AG08396 (cell line): ENCODE results near the gene FMNL2.
"Not testable (repeated sequence)": the region's sequence is repeated elsewhere in the genome, so short reads cannot be mapped to it uniquely, and the experiment has no call there.

Source experiments
- DNase-seq: peaks from one replicate; pipeline ENCODE4 v3.0.0; 2012; ENCODE audit warnings: low spot score, mixed read lengths

FMNL2 gene

DNA sequence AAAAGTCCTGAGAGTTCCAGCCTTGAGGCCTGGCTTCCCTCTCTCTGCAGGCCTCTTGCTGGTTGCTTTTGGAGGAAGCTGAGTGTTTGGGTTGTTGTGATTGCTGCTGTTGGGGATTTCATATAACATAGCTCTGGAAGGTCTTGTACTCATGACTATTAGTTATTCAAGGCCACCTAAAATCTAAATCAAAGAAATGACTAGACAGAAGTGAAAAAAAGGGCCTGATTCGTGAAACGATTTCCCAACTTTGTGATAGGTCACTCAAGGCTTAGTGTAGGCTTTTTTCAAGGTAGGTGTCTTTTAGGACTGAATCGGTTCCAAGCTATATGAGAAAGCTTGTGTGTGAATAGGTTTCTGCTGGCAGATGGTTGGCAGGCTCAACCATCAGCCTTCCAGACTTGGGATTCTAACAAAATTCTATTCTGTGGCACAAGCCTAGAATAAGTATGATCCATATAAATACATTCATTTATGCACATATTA lies 164.4 kb downstream of the FMNL2 start:
- no peak for DNase-seq

DNA sequence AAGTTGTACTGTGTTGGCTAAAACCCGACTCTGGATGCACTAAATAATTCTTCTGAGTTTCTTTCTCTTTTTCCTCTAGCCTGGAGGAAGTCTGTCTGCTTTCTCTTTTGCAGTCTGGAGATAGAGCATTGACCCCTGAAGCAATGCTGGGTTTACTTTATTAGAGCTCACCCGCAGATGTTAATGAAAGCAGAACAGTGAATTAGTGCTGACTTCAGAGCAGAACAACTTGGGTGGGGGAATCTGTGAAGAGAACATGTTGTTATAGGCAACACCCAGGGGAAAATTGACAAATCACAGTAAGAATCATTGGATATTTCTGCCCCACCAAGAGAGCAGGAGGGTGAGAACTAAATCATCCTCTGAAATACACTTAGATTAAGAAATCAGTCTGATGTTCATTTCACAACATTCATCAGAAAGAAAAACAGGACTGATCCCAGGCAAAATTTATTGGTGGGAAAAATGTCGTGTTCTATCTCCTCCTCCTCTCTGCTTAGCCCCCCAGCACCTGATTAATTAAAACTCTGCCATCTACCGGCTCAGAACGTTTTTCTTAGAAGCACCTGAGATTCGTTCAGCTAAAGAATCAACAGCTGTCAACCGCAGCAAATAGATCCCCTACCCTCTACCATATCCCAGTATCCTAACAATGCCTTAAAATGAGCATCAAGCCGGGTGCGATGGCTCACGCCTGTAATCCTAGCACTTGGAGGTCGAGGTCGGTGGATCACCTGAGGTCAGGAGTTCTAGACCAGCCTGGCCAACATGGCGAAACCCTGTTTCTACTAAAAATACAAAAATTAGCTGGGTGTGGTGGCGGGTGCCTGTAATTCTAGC lies 165.1 kb downstream of the FMNL2 start:
- no peak for DNase-seq

DNA sequence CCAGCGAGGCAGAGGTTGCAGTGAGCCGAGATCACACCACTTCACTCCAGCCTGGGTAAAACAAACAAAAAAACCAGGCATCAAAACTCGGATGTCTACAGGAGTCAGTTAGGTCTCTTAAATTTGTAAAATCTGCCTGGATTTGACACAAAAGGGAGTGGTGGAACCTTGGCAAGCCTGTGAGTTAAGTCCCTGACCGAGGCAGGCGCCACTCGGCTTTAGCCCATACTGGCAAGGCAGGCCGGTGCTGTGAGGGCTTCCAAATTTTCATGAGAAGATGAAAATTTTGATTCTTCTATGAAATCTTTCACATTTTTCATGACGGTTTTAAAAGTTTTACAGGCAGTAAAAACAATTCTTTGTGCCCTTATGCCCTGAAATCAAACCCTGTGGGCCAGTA lies 165.8 kb downstream of the FMNL2 start:
- no peak for DNase-seq

DNA sequence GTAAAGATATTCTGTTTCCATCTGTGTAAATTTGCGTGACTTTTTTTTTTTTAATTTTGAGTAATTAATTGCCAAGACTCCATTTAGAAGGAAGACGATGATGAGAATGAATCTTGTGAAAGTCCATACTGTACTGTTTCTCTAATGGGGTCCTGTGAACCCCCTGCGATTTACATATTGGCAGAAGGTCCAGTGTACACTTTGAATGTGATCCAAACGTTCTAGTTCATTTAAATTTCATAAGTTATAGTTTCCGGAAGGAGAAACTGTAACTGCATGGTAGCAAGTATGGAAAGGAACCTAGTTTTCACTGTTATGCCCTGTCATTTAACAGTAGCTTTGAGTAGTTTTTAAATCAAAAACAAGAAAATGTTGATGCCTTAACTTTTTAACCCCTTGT lies 166.7 kb downstream of the FMNL2 start:
- DNase-seq = no peak

DNA sequence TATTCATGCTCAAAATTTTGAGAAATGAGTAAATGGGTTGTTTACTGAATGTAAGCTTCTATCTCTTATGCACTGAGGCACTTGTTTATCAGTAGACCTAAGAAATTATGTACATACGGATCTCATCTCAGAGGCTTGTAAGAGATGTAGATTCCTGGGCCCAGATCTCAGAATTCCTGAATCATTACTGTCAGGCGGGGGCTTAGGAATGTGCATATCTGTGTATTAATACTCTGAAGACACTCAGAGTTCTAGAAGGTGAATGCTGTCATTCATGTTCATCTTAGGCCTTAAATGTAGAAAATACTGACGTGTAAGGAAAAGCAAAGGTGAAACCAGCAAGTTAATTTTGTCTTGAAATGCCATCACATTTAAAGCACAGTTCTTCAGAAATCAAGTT lies 169.6 kb downstream of the FMNL2 start:
- no peak for DNase-seq

DNA sequence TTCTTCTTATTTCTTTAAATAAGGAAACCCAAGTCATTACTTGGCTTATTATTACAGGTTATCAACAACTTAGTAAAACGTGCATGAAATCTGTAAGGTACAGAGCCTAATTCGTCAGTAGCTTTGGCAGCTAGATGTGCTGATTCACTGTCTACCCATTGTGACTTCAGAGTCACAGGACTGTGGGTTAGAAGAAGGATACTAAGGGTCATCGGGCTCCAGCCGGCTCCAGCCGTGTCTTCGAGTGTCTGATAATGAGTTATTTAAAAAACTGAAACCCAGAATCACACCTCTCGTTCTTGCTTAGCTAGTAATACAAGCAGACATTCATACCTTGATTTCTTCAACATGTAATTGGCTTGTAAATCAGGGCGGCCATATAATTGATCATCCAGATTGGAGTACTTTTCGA lies 170.5 kb downstream of the FMNL2 start:
- DNase-seq = no peak

DNA sequence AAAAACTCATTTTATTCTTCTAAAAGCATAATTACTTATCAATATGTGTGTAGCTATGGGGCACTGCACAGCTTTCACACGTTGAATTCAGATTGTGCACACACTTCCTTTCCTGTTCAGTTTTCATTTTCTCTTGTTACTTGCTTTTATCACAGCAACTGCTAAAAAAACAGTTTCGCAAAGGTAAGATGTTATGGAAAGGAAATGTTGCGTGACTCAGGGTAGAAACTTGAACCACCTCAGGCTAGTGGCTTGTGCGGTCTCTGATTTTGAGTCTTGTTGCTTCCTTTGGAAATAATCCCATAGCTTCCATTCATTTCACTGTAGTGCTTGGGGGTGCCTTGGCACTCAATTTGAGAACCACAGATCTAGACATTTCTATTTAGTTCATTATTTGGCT lies 171.9 kb downstream of the FMNL2 start:
- no peak for DNase-seq

DNA sequence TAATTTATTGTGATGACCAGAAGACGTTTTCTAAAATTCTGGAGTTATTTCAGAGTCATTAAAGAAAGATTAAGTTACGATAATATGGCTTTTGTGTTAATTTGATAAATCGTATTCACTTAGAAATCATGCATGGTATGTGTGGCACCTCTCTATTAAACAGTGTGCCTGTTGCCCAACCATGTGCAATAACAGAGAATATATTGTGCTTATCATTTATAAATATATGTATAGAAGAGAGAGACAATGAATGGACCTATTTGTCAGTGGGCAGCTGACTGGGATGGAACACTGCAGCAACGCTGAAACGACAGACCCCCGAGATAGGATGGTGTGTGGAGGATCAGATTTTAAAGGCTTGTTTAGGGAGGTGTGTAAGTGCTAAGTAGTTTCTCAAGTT lies 172.9 kb downstream of the FMNL2 start:
- no peak for DNase-seq

DNA sequence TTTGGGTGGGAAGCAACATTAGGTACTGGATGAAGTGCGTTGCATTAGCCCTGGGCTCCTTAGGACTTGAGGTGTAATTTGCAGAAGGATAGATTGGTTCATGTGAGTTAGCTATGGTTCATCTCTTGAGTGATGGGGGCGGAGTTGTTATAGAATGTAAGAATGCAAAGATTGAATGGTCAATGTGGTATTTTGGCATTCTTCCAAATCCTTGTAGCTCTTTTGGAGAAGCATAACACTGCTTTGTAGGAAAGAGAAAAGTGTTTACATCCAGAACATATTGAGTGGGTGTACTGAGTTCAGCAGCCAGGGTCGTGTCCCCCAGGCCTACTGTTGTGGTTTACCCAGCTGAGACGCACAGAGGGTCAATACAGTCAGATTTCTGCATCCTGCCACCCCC lies 173.5 kb downstream of the FMNL2 start:
- DNase-seq = no peak

DNA sequence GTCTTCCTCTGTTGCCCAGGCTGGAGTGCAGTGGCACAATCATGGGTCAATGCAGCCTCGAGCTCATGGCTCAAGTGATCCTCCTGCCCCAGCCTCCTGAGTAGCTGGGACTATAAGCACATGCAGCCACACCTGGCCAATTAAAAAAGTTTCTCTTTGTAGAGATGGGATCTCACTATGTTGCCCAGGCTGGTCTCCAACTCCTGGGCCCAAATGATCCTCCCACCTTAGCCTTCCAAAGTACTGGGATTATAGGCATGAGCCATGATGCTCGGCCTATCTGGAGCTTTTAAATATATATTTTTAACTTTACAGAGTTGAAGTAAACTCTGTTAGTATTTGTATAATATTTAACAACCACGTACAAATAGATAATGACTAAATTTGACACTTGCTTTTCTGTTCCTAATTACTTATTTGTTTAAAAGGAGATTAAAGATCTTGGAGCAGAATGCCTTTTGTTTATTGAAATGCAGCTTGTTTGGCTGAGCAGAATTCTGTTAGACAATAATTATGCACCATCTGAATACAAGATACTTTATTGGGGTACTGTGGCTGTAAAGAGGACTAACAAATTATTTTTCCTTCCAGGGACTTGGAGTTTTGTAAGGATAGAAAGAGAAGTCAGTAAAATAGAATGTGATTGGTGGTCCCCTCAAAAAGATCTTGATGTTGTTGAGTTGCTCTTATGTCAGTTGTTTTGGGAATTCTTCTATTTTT lies 175.0 kb downstream of the FMNL2 start:
- DNase-seq = no peak

DNA sequence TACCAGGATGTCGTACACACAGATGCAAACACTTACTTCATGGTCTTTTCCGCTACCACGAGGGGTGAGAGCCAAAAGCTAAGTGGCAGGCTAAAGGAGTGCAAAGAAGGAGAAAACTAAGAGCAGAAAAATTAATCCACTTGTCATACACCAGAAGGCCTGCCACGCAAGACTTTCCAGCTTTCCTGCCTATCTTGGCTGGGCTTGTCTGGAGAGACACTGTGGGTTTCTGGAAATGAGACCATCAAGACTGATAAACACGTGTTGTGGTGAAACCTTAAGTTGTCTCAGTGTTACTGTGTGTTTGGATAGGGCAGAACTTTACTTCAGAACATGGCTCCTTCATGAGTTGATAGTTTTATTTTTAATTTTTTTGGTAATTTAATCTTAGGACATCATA lies 175.6 kb downstream of the FMNL2 start:
- no peak for DNase-seq

DNA sequence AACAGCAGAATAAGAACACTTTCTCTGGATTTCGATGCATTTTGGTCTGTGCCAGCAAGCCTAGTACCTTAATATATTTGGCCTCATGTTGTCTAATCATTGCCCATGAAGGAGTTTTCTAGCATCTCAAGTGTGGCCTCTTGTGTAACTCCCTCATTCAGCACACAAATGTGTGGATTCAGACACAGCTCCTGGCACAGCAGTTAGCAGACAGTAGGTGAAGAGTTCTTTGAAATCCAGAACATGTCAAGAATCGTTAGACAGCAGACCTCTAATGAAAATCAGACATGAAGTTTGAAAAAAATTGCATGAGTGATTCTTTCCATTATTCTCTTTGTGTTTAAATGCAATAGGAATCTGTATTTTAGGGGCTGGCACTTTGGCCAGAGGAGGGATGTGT lies 177.0 kb downstream of the FMNL2 start:
- DNase-seq = no peak

DNA sequence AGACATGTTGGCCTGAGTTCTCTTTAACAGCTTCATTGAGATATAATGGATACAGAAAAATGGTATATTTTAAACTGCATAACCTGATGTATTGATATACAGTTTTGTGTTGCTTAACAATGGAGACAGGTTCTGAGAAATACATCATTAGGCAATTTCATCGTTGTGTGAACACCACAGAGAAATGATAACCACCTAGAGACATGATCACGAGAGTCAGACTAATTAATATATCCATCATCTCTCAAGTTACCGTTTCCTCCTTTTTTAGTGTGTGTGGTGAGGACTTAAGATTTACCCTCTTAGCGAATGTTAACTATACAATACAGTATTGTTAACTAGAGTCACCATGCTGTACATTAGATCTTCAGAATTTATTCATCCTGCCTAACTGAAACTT lies 178.1 kb downstream of the FMNL2 start:
- DNase-seq = no peak

DNA sequence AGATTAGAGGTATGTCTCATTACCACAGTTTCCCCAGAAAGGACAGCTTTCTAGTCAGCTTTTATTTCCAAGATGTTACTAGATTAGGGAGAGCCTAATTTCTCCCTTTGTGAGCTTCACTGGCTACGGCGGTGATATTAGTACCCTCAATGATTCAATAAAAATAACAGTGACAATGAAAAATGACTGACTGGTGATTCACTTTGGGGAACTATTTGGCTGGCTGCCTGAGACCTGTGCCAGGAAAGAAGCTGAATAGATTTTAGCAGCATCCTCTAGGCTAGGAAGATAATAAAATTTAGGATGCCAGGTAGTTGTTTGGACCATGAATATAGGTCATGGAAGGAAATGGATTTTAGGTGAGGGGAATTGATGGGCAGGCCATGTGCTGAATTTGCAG lies 178.7 kb downstream of the FMNL2 start:
- DNase-seq = no peak

DNA sequence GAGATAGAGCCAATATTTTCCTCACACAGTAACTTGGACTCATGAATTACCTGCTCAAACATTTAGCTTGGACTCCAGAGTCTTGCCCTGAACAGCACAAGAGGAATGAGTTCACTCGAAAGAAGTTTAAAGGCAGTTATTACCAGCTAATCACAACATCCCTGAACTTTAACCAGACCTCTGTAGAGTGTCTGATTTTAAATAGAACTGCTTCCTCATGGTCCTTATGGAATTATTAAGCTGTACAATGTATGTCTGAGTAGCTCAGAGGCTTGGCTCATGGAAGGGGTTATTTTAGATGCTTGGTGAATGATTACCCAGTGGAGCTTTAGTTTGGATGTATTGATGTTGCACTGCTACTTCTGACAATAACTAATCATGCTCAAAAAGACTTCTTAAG lies 183.1 kb downstream of the FMNL2 start:
- DNase-seq = no peak

DNA sequence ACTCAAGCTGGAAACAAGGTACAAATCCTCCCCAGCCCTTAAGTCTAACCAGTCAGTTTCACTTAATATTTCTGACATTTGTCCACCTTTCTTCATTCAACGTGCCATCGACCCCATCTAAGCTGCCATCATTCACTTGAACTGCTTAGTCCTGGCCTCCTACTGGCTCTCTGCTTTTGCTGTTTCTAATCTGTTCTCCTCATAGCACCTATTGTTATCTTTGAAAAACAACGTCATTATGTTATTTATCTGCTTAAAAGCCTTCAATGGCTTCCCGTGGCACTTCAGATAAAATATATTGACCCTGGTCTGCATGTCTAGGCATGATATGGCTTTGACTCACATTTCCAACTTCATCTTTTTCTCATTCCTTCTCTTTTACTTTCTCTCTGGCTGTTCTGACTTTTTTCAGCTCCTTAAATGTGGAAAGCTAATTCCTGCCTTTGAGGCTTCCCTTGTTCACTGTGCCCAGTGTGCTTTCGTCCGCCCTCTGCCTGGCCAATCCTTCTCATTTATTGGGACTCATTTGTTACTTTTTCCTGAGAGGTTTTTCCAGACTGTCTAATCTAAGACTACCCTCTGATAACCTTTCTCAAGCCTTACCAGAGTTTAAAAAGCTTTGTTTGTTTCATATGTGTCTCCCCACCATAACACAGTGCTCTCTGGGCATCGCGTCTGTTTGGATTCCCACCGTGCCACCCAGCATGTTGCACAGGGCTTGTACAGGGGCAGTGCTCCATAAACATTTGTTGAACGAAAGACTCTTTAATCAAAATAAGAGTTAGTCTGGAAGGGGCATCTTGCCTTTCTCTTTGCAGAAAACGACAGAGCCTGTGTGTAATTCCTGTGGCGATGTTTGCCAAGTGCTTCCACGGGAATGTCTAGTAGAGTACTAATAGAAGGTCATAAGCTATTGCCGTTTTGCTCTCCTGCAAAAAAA lies 183.9 kb downstream of the FMNL2 start:
- DNase-seq = no peak

DNA sequence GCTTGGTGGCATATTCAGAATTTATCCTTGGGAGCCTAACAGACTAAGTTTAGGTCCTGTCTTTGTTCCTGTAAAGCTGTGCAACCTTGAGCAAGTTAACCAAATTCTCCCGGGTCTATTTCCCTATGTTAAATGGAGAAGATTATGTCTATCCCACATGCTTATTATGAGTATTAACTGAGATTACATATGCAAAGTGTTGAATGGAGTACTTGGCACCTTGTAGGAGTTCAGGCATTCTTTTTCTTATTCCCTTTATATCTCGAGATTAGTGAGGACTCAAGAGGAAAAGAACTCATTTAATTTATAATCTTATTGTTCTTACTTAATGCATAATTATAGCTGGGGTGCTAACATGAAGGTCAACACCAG lies 184.6 kb downstream of the FMNL2 start:
- DNase-seq = no peak

DNA sequence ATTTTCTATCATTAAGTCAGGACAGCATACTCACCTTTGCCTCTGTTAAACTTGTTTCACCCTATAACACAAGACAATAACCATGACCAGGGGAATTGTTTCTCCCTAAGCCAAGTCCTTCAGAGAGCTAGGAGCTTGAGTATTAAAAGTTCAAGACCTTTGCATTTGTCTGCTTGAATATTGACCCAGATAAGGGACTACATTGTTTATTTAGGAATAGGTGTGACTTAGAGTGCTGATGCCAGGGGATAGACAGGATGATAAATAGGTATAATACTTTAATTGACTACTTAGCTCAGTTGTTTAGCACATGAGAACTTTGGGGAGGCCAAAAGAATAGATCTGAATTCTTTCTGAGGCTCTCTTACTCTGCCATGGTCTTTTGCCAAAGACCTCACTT lies 185.8 kb downstream of the FMNL2 start:
- DNase-seq = no peak

DNA sequence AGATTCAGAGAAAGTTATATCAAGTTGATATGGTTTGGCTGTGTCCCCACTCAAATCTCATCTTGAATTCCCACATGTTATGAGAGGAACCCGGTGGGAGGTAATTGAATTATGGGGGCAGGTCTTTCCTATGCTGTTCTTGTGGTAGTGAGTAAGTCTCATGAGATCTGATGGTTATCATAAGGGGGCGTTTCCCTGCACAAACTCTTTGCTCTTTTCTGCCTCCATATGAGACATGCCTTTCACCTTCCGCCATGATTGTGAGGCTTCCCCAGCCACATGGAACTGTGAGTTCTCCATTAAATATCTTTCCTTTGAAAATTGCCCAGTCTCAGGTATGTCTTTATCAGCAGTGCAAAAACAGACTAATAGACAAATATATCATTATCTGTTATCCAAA lies 187.5 kb downstream of the FMNL2 start:
- not testable (repeated sequence) for DNase-seq

DNA sequence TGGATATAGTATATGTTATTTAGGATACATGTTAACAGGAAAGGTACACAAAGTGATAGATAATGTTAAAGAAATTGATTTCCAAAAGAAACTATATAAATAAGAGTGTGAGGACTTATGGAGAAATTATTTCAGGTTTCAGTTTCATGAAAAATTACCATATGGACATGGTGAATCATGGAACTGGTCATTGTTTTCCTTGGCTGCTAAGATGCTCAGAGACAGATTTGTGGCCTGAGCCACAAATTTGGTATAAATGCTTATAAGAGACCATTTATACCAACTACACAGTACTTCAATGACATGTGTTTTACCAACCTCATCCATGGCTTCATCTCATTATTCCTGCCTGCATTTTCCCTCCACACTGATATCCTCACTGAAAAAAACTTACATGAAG lies 188.1 kb downstream of the FMNL2 start:
- no peak for DNase-seq

DNA sequence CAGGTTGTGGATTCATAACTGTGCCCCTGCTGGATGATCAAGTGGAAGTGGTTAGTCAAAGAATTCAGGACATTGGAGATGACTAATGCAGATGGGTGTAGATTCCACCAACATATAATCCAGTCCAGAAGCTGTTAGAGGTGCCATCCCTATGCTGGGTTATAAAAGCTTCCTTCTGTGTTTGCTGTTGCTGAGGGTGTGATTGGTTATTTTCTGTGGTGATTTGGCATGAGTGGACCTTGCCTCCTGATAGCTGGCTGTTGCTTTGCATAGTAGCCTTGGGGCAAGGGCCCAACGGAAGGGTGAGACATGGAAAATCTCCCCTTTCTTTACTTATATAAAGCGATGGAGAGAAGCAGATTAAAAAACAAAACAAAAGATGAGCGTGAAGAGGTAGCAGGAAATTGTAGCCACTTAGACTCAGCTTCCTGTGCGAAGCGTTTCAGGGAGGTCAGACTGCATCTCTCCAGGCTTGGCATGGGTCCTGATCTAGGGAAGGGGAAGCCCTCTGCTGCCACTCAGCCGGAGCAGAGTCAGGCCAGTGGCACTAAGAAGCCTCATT lies 190.4 kb downstream of the FMNL2 start:
- no peak for DNase-seq
